ENCODE measurements around the gene PRCC.
"Not testable (repeated sequence)": the region's sequence is repeated elsewhere in the genome, so short reads cannot be mapped to it uniquely, and the experiment has no call there.

PRCC gene

GRCh38 chr1:156744344-156744743 is 23.0 kb upstream of the PRCC start:
- no peak for DNase-seq (ENCODE audit: low read depth in 3 of 3)

- no peak for DNase-seq (ENCODE audit: low read depth in 3 of 3)
Observed at GRCh38 chr1:156744786-156745419, 22.4 kb upstream of the PRCC start.

GRCh38 chr1:156745881-156746280 is 21.5 kb upstream of the PRCC start:
- no peak for DNase-seq (ENCODE audit: low read depth in 3 of 3)

DNA sequence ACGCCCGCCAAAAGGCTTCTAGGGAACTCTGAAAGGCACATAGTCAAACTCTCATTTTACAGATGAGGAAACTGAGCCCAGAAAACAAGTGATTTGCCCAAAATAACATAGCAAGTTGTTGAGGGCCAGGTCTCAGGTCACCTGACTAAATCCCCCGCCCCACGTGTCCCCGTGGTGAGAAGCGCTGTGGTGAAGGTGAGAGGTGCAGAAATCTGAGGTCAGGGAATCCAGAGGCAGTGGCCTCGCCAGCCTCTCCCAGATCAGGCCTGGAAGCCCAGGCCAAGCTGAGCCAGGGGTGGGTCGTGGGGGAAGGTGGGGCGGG is 21.0 kb upstream of the PRCC start:
- no peak for DNase-seq (ENCODE audit: low read depth in 3 of 3)

- peak in 1 of 3 experiments; percentile 61 for DNase-seq (ENCODE audit: low read depth in 3 of 3)
Observed at GRCh38 chr1:156746728-156747631, 20.4 kb upstream of the PRCC start.

GRCh38 chr1:156747742-156748669 is 19.3 kb upstream of the PRCC start:
- DNase-seq (ENCODE audit: low read depth in 3 of 3): no peak

DNA sequence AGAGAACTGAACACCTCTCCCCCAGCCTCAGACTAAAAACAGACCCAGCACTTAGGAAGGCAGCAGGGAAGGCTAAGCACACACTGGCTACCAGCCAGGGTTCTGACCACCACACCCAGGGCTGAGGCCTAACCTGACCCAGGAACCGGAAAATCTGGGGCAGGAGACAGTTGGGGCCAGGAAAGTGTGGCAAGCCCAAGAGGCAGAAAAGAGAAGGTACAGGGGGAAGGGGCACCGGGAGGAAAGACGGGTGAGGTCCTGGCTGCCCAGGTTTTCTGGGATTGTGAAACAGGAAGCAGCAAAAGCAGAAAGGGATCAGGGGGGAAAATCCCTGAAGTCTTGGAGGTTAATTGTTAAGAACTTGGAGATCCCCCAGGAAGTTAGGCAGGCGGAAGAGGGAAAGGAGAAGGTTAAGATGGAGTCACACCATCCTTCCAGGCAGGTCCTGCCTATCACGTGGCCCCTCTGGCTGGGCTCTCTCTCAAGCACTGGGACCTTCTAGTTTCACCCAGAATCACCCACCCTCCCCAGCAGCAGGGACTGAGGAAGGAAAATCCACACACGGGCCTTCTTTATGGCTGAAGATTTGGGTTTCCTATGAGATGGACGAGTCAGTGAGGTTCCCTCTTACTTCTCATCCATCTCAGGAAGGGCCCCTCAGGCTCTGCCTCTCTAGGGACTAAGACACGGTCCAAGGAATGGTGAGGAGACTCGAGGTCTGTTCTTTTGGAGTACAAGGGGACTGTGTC is 18.5 kb upstream of the PRCC start:
- no peak for DNase-seq (ENCODE audit: low read depth in 3 of 3)

DNA sequence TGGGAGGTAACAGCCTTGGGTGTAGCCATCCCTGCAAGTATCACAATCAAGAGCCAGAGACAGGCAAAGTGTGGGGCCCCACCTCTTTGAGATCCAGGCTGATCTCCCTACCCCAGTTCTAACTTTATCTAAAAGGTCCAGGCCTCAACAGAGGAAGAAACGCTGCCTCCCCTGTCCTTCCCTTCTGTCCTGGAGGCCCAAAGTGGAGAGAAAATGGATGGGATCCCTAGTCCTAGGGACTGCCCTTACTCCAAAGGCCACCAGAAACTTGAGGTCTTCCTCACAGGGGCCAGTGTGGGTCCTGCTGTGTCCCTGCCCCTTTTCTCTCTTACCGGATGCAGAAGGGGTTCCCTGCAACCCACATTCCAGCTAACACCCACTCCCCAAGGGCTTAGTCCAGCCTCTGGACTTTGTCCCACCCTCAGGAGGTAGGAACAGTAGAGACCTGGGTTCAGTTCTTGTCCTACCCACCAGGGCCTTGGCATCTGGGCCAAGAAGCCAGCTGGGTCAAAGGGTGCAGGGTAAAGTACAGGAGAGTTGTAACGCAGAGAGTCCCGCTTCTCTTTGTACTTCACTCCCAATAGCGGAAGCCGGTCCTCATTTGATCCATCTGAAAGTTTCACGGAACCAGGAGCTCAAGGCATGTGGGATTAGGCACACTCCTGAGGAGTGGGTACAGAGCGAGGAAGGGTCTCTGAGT is 17.8 kb upstream of the PRCC start:
- DNase-seq (ENCODE audit: low read depth in 3 of 3): no peak

GRCh38 chr1:156750191-156750672 is 17.1 kb upstream of the PRCC start:
- DNase-seq (ENCODE audit: low read depth in 3 of 3): peak in 1 of 3 experiments; percentile 28

DNA sequence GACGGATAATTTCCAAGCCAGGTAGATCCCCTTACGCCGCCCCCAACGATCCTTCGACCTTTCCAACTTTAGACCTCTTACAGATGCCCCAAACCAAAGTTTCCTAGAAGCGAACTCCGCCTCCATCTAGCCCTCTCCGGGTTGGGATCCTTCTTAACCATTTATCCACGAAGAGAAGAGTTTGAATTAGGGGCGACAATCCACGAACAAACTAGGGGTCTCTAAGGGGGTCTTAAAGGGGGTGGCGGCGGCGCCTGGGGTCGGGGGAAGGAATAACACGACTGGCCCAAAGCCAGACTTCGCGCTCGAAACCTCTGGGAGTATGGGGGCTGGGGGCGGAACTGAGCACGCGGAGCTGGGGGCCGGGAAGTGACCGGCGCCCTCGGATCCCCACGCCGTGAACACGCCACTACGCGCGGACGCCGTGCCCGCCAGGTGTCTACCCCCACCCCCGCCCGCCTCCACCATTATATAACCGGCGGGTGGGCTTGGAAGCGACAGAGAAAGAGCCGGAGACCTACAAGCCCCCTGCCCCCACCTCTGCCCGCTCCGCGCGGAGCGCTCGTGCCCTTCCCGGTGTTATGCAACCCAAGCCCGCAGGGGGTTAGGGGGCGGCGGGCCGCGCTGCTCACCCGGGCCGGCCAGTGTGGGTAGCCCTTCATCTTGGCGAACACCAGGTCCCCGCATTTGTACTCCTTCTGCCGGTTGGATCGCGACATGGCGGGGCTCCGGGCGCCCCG is 16.5 kb upstream of the PRCC start:
- DNase-seq (ENCODE audit: low read depth in 3 of 3): no peak

- DNase-seq (ENCODE audit: low read depth in 3 of 3): no peak
Observed at GRCh38 chr1:156751451-156751756, 15.9 kb upstream of the PRCC start, which contains the start of gene HDGF. Gene HDGF, minus strand, starts transcription at chr1:156751675. Its CDS starts 246 bp downstream, at chr1:156751429.

DNA sequence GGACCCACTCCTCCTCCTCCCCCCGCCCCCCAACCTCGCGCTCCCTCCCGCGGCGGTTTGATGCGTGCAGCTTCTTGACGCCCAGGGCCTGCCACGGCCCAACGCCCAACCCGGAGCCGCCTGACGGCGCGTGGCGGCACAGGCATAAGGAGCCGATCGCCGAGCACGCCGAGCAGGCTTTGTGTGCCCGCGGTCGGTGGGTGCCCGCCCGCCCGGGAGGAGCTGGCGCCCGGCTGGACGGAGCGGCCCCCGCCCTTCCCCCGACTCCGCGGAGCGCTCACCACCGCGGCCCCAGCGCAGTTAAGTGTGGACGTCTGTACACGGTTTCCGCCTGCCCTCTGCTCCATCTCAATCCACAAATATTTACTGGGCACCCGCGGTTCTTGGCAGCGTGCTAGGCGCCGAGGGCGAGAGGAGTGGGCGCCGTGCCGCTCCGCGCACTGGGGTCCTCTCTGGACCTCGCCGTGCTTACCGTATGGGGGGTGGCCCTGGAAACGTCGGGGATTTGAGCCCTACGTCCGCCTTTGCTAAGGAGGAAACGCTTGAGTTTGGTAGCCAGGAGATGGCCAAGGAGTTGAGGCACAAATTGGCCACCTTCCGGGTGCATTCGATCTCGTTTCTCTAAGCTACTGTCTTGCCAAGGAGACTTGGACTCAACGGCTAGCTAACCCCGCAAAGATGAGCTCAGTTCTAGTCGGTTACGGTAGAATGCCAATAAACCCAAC is 15.4 kb upstream of the PRCC start:
- peak; percentile 93 to 99 (median 96) for DNase-seq (ENCODE audit: low read depth in 3 of 3)

- no peak for DNase-seq (ENCODE audit: low read depth in 3 of 3)
Observed at GRCh38 chr1:156752843-156753482, 14.4 kb upstream of the PRCC start.

DNA sequence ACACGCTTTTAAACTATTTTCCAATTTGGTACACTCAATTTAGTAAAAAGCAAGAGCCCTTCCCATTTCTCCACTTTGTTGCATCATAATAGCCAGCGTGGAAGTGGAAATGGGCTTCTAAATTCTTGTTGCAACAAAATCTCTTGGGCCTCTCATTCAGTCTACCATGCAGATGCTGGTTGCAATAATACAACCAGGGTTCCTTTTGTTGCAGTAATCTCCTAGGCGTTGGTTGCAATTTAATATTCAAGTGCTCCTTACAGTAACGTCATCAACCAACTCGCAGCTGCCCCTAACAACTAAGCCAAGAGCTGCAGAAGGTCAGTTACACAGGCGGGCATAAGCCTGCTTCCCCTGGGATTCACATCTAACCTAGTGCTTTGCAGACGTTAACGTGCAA is 13.1 kb upstream of the PRCC start:
- DNase-seq (ENCODE audit: low read depth in 3 of 3): no peak

- no peak for DNase-seq (ENCODE audit: low read depth in 3 of 3)
Observed at GRCh38 chr1:156755527-156755950, 11.8 kb upstream of the PRCC start.

GRCh38 chr1:156756355-156756754 is 11.0 kb upstream of the PRCC start:
- DNase-seq (ENCODE audit: low read depth in 3 of 3): no peak

DNA sequence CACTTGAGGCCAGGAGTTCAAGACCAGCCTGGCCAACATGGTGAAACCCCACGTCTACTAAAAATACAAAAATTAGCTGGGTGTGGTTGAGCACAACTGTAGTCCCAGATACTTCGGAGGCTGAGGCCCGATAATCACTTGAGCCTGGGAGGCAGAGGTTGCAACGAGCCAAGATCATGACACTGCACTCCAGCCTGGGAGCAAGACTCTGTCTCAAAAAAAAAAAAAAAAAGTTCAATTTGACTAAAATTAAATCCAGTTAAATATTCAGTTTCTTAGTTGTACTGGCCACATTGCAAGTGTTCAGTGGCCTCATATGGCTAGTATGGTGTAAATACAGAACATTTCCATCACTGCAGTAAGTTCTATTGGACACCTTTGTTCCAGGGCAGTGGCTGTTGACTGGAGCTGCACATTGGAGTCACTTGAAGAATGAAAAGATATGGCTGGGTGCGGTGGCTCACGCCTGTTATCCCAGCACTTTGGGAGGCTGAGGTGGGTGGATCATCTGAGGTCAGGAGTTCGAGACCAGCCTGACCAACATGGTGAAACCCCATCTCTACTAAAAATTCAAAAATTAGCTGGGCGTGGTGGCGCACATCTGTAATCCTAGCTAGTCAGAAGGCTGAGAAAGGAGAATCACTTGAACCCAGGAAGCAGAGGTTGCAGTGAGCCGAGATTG is 9.6 kb upstream of the PRCC start:
- DNase-seq (ENCODE audit: low read depth in 3 of 3): not testable (repeated sequence)

GRCh38 chr1:156760092-156760795 is 7.1 kb upstream of the PRCC start:
- no peak for DNase-seq (ENCODE audit: low read depth in 3 of 3)

All from stimulated activated CD4-positive, alpha-beta T cell treated with anti-CD3 and anti-CD28 coated beads, TNF-alpha, amount 100 ng/mL, for 24 hours (primary cell).